NCI-H1048 (cell line): ENCODE data around the gene CCT8.
"Not testable (repeated sequence)": the region's sequence is repeated elsewhere in the genome, so short reads cannot be mapped to it uniquely, and the experiment has no call there.

ENCODE experiments used
- DNase-seq: peaks from one replicate; lab custom pipeline; 2025; lab: John Stamatoyannopoulos, UW

Gene CCT8

GRCh38 chr21:29017639-29018237 lies 55.7 kb downstream of the CCT8 start:
- DNase-seq: no peak

GRCh38 chr21:29011236-29011635 lies 62.2 kb downstream of the CCT8 start:
- DNase-seq: not testable (repeated sequence)

- no peak for DNase-seq
Measured at GRCh38 chr21:29008367-29008766, 65.1 kb downstream of the CCT8 start.

GRCh38 chr21:29007810-29008209 lies 65.6 kb downstream of the CCT8 start:
- DNase-seq: no peak

GRCh38 chr21:29007135-29007534 lies 66.3 kb downstream of the CCT8 start:
- DNase-seq: no peak
